ENCODE measurements around the gene SLC39A6.
"Not testable (repeated sequence)": the region's sequence is repeated elsewhere in the genome, so short reads cannot be mapped to it uniquely, and the experiment has no call there.

Gene SLC39A6

DNA sequence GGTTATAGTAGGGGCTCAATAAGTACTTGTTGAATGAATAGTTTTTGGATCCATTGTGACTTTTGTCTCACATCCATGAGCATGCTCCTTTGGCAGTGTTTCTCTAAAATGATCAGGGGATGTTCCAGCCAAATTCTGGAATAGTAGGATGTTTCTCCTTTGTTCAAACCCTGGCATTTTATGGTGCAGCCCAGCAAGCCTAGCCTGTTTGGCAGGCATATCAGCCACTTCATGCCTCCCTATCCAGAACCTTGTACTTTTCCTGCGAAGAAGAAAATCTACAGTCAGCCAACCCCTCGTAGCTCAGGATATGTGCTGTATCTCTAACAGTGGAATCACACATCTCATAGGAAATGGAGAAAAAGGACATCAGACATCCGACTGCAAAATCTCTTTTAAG is 34.7 kb downstream of the SLC39A6 start:
- DNase-seq: no peak

DNA sequence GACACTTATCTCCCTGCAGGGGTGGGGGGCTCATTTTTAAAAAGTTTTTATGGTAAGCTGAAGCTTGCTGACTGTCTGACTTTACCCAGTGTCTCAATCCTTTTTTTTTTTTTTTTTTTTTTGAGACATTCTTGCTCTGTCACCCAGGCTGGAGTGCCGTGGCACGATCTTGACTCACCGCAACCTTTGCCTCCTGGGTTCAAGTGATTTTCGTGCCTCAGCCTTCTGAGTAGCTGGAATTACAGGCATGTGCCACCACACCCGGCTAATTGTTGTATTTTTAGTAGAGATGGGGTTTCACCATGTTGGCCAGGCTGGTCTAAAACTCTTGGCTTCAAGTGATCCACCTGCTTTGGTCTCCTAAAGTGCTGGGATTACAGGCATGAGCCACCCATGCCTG is 37.0 kb downstream of the SLC39A6 start:
- peak; percentile 8 for DNase-seq

DNA sequence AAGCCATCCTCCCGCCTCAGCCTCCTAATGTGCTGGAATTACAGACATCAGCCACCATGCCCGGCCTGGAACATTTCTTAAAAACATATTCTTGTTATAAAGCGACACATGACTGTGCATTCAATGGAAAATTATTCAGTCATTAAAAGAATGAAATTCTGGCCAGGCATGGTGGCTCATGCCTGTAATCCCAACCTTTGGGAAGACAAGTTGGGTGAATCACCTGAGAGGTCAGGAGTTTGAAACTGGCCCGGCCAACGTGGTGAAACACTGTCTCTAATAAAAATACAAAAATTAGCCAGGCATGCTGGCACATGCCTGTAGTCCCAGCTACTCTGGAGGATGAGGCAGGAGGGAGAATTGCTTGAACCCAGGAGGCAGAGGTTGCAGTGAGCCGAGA is 40.1 kb downstream of the SLC39A6 start:
- DNase-seq: no peak

DNA sequence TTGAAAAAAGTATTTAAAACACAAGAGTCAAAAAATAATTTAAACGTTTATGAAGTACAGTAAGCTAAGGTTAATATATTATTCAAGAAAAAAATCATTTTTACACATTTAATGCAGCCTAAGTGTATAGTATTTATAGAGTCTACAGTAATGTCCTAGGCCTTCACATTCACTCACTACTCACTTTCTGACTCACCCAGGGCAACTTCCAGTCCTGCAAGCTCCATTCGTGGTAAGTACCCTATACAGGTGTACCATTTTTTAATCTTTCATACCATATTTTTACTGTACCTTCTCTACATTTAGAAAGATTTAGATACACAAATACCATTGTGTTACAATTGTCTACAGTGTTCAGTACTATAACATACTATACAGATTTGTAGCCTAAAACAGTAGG is 40.9 kb downstream of the SLC39A6 start:
- DNase-seq: no peak

DNA sequence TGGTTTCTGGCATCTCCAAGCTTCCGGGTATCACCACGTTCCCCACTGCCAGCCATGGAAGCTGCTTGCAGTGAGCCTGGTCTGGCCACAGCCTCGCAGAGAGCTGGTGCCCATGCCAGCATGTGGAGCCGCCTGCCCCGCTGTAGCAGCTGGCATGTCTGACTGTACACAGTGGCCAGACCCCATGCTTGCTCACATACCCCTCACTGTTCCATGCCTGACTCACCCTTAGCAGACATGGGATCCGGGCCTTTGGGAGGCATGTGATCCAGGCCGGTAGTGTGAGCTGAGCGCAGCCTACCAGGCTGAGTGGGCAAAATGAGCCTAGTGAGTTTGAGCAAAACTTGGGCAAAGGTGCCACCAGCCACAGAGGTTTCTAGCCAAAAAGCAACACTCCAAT is 43.0 kb downstream of the SLC39A6 start:
- DNase-seq: no peak

DNA sequence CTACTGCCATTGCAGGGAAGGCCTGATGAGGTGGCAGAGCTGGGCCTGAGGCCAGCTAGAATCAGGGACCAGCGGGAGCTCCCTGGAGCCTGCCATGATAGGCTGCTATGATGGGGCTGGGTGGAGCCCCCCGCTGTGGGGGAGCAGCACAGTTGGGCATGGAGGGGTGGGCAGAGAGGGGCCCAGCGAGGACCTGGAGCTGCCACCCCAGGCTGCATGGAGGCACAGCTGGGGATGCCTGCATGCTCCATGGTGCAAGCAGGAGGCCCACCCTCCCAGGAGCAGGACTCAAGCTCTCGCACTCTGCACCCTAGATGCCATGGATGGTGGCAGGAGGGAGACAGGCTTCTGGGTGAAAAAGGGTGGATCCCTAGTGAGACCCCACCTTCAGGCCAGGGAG is 43.9 kb downstream of the SLC39A6 start:
- DNase-seq: no peak

DNA sequence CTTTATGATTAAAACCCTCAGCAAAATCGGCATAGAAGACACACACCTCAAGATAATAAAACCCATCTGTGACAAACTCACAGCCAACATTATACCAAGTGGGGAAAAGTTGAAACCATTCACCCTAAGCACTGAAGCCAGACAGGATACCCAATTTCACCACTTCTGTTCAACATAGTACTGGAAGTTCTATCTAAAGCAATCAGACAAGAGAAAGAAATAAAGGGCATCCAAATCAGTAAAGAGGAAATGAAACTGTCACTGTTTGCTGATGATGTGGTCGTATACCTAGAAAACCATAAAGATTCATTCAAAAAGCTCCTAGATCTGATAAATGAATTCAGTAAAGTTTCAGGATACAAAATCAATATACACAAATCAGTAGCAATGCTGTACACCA is 45.4 kb downstream of the SLC39A6 start:
- no peak for DNase-seq

DNA sequence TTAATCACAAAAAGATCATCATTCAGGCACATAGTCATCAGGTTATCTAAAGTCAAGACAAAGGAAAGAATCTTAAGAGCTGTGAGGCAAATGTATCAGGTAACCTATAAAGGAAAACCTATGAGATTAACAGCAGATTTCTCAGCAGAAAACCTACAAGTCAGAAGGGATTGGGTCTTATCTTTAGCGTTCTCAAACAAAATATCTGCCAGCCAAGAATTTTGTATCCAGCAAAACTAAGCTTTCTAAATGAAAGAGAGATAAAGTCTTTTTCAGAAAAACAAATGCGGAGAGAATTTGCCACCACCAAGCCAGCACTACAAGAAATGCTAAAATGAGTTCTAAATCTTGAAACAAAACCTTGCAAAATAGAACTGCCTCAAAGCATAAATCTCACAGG is 48.0 kb downstream of the SLC39A6 start:
- DNase-seq: not testable (repeated sequence)

DNA sequence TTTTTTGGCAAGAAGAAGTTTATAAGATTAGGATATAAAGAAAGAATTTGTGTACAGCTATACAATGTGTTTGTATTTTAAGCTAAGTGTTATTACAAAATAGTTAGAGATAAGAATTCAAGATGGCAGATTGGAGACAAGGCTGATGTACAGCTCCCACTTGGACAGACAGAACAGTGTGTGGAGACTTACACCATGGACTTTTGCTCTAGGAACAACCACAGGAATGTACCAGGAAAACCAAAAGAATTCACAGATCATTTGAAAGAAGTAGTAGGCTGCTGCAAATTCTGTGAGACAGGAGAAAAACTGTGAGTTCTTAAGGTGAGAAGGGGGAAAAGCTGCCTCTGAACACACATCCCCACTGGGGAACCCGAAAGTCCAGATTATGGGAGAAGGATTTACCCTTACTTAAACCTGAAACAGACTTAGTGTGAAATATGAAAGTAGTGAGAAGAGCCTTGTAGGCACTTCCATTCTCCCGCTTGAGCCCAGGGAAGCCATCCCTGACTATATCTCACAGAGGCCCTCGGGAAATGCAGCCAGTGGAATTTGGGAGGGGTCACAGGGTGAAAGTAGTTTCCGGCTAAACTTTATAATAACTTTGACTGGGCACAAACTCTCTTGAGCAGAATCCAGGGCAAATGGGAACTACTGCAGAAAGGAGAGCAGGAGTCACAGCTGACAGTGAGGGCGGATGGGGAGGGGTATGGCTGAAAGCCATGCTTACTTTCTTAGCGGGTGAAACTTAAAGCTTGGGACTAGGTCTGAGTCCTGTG is 50.2 kb downstream of the SLC39A6 start:
- peak; percentile 56 for DNase-seq

DNA sequence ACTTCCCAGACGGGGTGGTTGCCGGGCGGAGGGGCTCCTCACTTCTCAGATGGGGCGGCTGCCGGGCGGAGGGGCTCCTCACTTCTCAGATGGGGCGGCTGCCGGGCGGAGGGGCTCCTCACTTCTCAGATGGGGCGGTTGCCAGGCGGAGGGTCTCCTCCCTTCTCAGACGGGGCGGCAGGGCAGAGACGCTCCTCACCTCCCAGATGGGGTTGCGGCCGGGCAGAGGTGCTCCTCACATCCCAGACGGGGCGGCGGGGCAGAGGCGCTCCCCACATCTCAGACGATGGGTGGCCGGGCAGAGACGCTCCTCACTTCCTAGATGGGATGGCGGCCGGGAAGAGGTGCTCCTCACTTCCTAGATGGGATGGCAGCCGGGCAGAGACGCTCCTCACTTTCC is 51.4 kb downstream of the SLC39A6 start:
- not testable (repeated sequence) for DNase-seq

DNA sequence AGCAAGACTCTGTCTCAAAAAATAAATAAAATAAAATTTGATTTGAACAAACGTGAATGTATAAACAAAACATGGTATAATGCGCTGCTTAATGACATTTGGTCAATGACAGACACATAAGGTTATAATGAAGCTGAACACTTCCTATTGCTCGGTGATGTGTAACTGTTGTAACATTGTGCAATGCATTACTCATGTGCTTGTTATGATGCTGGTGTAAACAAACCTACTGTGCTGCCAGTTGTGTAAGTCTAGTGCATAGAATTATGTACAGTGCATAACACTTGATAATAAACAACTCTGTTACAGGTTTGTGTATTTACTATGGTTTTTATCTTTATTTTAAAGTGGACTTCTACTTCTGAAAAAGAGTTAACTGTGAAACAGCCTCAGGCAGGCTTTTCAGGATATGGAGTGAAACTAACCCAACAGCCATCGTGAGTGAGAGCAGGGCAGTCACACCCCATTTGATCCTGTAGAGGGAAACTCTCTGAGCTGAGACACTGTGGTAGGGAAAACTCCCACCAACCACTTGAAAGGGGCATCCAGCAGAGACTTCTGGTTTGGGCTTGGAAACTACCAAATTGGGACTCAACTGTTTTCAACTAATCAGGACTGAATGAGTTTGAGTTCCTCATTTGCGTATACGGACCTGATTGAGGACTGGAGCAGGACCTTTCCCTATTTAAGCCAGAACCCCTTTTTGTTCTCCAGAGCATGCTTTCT is 53.1 kb downstream of the SLC39A6 start:
- peak; percentile 90 for DNase-seq

DNA sequence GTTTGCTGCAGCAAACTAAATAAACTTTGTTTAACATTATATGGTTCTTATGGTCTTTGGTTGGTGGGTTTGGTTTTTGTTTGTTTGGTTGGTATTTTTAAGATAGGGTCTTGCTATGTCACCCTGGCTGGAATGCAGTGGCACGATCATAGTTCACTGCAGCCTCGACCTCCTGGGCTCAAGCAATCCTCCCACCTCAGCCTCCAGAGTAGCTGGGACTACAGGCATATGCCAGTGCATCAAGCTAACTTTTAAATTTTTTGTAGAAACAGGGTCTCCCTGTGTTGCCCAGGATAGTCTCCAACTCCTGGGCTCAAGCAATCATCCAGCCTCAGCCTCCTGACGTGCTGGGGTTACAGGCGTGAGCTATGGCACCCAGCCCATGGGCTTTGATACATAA is 54.7 kb downstream of the SLC39A6 start:
- no peak for DNase-seq

DNA sequence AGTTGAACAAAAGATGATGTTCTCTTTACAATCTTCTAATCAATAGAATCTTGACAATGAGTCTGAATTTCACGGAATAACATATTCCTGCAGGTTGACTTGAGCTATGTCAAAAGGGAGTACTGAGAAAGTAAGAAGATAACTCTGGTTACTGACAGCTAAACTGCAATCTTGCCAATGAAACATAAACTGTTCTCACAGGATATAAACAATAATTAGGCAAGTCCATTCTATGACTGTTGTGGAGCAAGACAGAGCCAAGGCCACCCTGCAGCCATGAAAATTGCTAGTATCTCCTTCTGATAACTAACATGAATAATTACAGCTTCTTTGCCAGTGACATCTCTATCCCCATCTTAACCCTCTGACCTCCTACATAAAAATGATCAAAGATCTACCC is 55.5 kb downstream of the SLC39A6 start:
- no peak for DNase-seq

DNA sequence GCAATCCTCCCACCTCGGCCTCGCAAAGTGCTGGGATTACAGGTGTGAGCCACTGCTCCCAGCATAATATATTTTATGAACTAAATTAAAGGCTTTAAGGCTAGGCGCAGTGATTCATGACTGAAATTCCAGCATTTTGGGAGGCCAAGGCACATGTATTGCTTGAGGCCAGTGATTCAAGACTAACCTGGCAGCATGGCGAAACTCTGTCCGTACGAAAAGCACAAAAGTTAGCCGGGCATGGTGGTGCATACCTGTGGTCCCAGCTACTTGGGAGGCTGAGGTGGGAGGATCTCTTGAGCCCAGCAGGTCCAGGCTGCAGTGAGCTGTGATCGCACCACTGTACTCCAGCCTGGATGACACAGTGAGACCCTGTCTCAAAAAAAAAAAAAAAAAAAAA is 56.7 kb downstream of the SLC39A6 start:
- DNase-seq: not testable (repeated sequence)

DNA sequence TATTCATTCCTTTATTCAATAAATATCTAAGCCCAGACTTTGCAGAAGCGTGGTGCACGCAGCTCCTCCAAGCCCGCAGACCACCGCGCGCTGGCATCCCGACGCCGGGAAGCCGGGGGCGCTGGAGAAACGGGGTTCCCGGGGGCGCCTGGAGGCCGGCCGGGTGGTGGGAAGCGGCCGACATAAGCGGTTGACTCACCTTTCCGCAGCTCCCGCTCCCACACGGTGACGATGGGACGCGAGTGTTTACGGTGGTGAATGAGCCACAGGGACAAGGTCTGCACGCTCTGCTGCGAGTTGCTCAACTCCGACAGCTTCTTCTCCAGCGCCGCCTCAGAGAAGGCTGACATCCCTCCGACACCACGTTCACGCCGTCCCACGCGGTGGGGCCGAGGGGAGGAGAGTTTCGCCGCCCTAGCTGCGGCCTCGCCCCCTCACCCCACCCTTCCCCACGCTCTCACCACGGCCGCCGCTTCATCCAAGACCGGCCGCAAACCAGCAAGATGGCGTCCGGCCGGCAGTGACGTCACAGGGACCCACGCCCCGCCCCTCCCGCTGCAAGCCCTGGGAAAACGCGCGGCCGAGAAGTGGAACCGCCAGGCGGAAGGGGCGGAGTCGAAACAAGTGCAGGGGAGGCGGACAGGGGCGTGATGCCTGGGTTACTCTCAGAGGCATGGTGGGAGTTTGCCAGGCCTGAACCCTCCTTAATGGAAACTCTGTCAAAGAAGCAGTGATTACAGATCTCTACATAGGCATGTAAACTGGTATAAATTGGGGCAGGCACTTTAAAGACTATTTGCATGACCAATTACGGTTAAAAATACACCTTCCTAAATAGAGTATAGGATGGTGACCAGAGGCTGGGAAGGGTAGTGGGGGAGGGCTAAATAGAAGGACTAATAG is 61.8 kb downstream of the SLC39A6 start, which contains the start of gene RPRD1A:
RPRD1A (minus strand) TSS at position 505 of the 903 bp plus-strand sequence; CDS start at position 350, 155 bp downstream.
- DNase-seq: peak; percentile 88

DNA sequence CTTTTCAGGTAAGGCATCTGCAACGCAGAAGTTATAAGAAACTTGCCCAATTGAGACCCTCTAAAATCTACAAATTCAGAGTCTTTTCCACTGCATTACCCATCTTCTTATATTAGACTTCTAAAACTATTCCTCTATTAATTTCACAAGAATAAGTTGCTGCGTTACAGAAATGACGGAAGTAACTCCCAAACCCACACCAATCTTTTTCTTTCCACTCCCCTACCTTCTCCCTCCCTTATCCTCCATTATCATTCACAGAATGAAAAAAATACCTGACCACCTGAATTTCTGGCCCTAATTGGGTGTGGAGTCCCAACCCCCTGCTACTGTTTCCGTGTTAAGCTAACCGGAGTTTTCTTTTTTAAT is 62.5 kb downstream of the SLC39A6 start:
- DNase-seq: no peak

DNA sequence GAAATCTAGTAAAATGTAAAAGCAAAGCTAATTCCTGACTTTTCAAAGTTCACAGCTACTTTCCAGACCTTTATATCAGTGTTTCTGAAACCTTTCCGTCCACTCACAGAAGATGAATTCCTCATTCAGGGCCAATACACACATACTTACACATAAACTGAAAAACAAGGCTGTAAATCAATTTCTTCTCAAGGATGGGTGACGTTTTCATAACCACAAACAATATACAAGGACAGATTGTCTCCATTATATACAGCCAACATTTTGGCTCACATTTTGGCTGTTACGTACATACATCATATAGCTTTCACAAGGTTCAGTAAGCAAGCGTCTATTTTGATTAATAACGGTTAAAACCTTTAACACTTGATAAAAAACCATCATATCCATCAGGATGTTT is 63.1 kb downstream of the SLC39A6 start:
- peak; percentile 37 for DNase-seq

DNA sequence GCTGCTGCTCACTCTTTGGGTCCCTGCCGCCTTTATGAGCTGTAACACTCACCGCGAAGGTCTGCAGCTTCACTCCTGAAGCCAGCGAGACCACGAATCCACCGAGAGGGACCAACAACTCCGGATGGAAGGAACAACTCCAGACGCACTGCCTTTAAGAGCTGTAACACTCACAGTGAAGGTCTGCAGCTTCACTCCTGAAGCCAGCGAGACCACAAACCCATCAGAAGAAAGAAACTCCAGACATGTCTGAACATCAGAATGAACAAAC is 64.4 kb downstream of the SLC39A6 start:
- DNase-seq: not testable (repeated sequence)

DNA sequence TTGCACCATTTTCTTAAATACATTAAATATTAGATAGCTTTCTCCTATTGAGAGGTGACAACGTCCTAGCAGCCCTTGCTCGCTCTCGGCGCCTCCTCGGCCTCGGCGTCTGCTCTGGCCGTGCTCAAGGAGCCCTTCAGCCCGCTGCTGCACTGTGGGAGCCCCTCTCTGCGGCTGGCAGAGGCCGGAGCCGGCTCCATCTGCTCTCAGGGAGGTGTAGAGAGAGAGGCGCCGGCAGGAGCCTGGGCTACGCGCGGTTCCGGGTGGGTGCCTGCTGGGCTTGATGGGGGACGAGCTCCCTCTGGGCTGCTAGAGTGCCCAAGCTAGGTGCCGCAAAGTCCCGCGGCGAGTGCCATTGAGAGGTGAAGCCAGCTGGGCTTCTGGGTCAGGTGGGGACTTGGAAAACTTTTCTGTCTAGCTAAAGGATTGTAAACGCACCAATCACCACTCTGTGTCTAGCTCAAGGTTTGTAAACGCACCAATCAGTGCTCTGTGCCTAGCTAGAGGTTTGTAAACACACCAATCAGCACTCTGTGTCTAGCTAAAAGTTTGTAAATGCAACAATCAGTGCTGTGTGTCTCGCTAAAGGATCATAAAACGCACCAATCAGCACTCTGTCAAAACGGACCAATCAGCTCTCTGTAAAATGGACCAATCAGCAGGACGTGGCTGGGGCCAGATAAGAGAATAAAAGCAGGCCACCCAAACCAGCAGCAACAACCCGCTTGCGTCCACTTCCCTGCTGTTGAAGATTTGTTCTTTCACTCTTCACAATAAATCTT is 64.9 kb downstream of the SLC39A6 start:
- no peak for DNase-seq

DNA sequence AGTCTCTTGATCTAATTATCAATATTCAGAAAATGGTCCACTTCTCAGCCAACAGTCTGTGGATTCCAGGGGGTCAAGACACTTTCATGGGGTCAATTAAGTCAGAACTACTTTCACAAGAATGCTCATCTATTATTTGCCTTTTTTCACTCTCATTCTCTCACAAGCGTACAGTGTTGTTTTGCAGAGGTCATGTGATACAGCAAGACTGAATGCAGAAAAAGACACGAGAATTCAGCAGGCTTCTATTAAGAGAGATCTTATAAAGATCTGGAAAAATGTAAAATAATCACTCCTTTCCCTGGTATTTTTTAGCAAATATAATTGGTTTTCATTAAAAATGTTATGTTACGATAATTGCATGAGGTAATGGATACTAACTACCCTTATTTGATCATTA is 70.5 kb downstream of the SLC39A6 start:
- DNase-seq: no peak

All from HCEC 1CT (cell line).